ENCODE results near the gene TMEM207. TPM values are rescaled to one million over a fixed set of nuclear protein-coding genes. Genes with fewer than 3 reads are reported as not detected.

TMEM207 gene
- total and polyA plus RNA-seq, 2 of the 8 experiments (the other 6 are each of a cell fraction or from before 2014, with no cell fraction given) = not detected

GRCh38 chr3:190436331-190436730 is 13.4 kb downstream of the TMEM207 start:
- FAIRE-seq = no peak
- 98% methylated on average over 2 of the region's 2 CpGs; no CpG with 5 or more reads in 1 of the 2 experiments for WGBS, 2 experiments (ENCODE audit: extremely low coverage in 1 of 2, insufficient coverage in 1 of 2, insufficient read length in 1 of 2, insufficient replicate concordance in 2 of 2, low coverage in 1 of 2, low lambda C conversion rate in 2 of 2, missing lambda C conversion rate in 1 of 2)
- no peak overlapping the region for H3K23ac ChIP-seq (ENCODE audit: insufficient read length)

More at GRCh38 chr3:190436331-190436730, 13.4 kb downstream of the TMEM207 start:
- H3K18ac ChIP-seq (ENCODE audit: extremely low read depth, low read length) = no peak overlapping the region
- H4K91ac ChIP-seq (replicated peaks; ENCODE audit: insufficient read length, low read length) = no peak overlapping the region
- no peaks in the 10 kb centered on the region for H3K23me2 ChIP-seq (ENCODE audit: low read depth, low read length)
- no peak overlapping the region for H2BK12ac ChIP-seq (ENCODE audit: low read depth, low read length)
- no peak overlapping the region for H4K8ac ChIP-seq (ENCODE audit: extremely low read depth, insufficient read depth, low read length)
- no peak overlapping the region for H2BK15ac ChIP-seq (ENCODE audit: low read length)
- H3K27me3 ChIP-seq (replicated peaks in 1 of 4; ENCODE audit: control insufficient read depth in 3 of 4, extremely low read depth in 1 of 4, insufficient read depth in 3 of 4, low read length in 3 of 4) = no peaks in the 10 kb centered on the region
- no peaks in the 10 kb centered on the region for H4K20me1 ChIP-seq (replicated peaks in 1 of 2; ENCODE audit: control insufficient read depth in 1 of 2, insufficient read depth in 2 of 2, low read length in 2 of 2)
- no peak overlapping the region for H2BK5ac ChIP-seq (ENCODE audit: low read depth, low read length)
- no peak for DNase-seq (ENCODE audit: low read depth in 1 of 2, low spot score in 2 of 2)
- no peak overlapping the region for H3K4ac ChIP-seq (replicated peaks; ENCODE audit: insufficient read length, low read depth, low read length)
- H2BK20ac ChIP-seq (ENCODE audit: low read length) = no peak overlapping the region
- no peak for TF ChIP-seq SIRT6 (IDR thresholded peaks at IDR 0.05; ENCODE audit: low read length)
- no peak for TF ChIP-seq RAD21 (IDR thresholded peaks at IDR 0.05 in 1 of 2, conservative IDR thresholded peaks at IDR 0.05 in 1 of 2; ENCODE audit: low read depth in 2 of 2, low read length in 2 of 2)
- TF ChIP-seq RNF2 (IDR thresholded peaks at IDR 0.05; ENCODE audit: borderline replicate concordance, low read depth, low read length, missing control alignments, poor library complexity, severe bottlenecking) = no peak
- no peak for TF ChIP-seq MAFK (IDR thresholded peaks at IDR 0.05; ENCODE audit: low read depth, low read length)
- TF ChIP-seq CREB1 (IDR thresholded peaks at IDR 0.05) = no peak
- TF ChIP-seq SUZ12 (IDR thresholded peaks at IDR 0.05; ENCODE audit: low read length) = no peak
- no peak for TF ChIP-seq BCL11A (IDR thresholded peaks at IDR 0.05; ENCODE audit: low read depth in 2 of 2, low read length in 2 of 2)
- no peak for TF ChIP-seq SIX5 (IDR thresholded peaks at IDR 0.05; ENCODE audit: low read depth, low read length)
- TF ChIP-seq HDAC6 (IDR thresholded peaks at IDR 0.05; ENCODE audit: low read depth, low read length) = no peak
- no peak for TF ChIP-seq RXRA (IDR thresholded peaks at IDR 0.05; ENCODE audit: insufficient read depth, low read depth, low read length)
- TF ChIP-seq YY1 (IDR thresholded peaks at IDR 0.05; ENCODE audit: low read depth, low read length) = no peak
- TF ChIP-seq RFX5 (IDR thresholded peaks at IDR 0.05; ENCODE audit: borderline replicate concordance, low read depth, low read length) = no peak
- no peak for TF ChIP-seq JUND (IDR thresholded peaks at IDR 0.05; ENCODE audit: low read length)
- no peak for TF ChIP-seq RBBP5 (IDR thresholded peaks at IDR 0.05; ENCODE audit: borderline replicate concordance, low read depth, low read length)
- H3K56ac ChIP-seq (replicated peaks; ENCODE audit: insufficient read length, low read depth, low read length) = no peak overlapping the region
- no peaks in the 10 kb centered on the region for H3K36me3 ChIP-seq (ENCODE audit: control insufficient read depth in 2 of 4, insufficient read depth in 4 of 4, low read length in 3 of 4)
- H3K9me3 ChIP-seq (ENCODE audit: insufficient read depth in 2 of 2, low read depth in 1 of 2, low read length in 1 of 2) = no peaks in the 10 kb centered on the region
- no peak overlapping the region for H3K4me3 ChIP-seq (ENCODE audit: extremely low read depth in 1 of 4, insufficient read depth in 2 of 4, low read depth in 3 of 4, low read length in 4 of 4)
- no peaks in the 10 kb centered on the region for H3K4me1 ChIP-seq (replicated peaks in 1 of 4; ENCODE audit: control insufficient read depth in 3 of 4, insufficient read depth in 4 of 4, low read length in 3 of 4)
- no peak overlapping the region for H2AK5ac ChIP-seq (ENCODE audit: low read depth, low read length)
- no peaks in the 10 kb centered on the region for H3K79me1 ChIP-seq (ENCODE audit: low read depth, low read length)
- H3K4me2 ChIP-seq (ENCODE audit: insufficient read depth in 1 of 2, low read depth in 2 of 2, low read length in 2 of 2) = no peak overlapping the region
- ChIA-PET POLR2A (ENCODE audit: partially characterized antibody) (no interaction called here), CTCF (ENCODE audit: partially characterized antibody) (no interaction called here)
- H3K14ac ChIP-seq (ENCODE audit: insufficient read length) = no peak overlapping the region
- H3K9ac ChIP-seq (replicated peaks in 1 of 4; ENCODE audit: extremely low read depth in 1 of 4, low read depth in 3 of 4, low read length in 3 of 4) = no peak overlapping the region
- H3K79me2 ChIP-seq (ENCODE audit: control insufficient read depth in 1 of 2, insufficient read depth in 2 of 2, low read length in 2 of 2) = no peaks in the 10 kb centered on the region
- no peak overlapping the region for H2AFZ ChIP-seq (ENCODE audit: low read length)
- H2BK120ac ChIP-seq (replicated peaks; ENCODE audit: low read depth, low read length) = no peak overlapping the region
- H3K27ac ChIP-seq (ENCODE audit: low read depth, low read length) = no peak overlapping the region
- no peak overlapping the region for H4K5ac ChIP-seq (ENCODE audit: insufficient read length, low read depth, low read length)

All from H1 (cell line).